Neutrophil (primary cell): ENCODE results near the gene MGME1.

ENCODE experiments used
- H3K27ac ChIP-seq: fragments of 200-600 bp; sonication (generic); 2 replicates; pipeline ENCODE4 v1.5.1; 2016; ENCODE audit warnings: mild to moderate bottlenecking, moderate library complexity
- H3K27me3 ChIP-seq: fragments of 200-600 bp; sonication (generic); 2 replicates; pipeline ENCODE4 v1.6.0; 2016; ENCODE audit warnings: mild to moderate bottlenecking
- H3K36me3 ChIP-seq: fragments of 200-600 bp; sonication (generic); 2 replicates; pipeline ENCODE4 v1.5.1; 2017
- H3K4me1 ChIP-seq, 2 experiments: fragments of 200-600 bp in 1 of 2; sonication (generic) in 1 of 2; 1 replicate in 1 of 2; 2 replicates in 1 of 2; pipeline versions ENCODE4 v1.5.1 to v1.6.1; 2013 to 2016; ENCODE audit warnings: low read depth in 1 of 2, low read length in 1 of 2, mild to moderate bottlenecking in 1 of 2, moderate library complexity in 1 of 2; ENCODE audit not compliant: control insufficient read depth in 1 of 2, insufficient read depth in 1 of 2
- H3K4me3 ChIP-seq, 2 experiments: fragments of 200-600 bp in 1 of 2; sonication (generic) in 1 of 2; 1 replicate in 1 of 2; 2 replicates in 1 of 2; pipeline ENCODE4 v1.5.1; 2013 to 2016; ENCODE audit warnings: low read depth in 1 of 2, low read length in 1 of 2, mild to moderate bottlenecking in 1 of 2, moderate library complexity in 1 of 2
- H3K9me3 ChIP-seq: fragments of 200-600 bp; sonication (generic); 2 replicates; pipeline ENCODE4 v1.5.1; 2016
- CTCF ChIP-seq: fragments of 200-600 bp; sonication (generic); IDR thresholded peaks from 2 replicates; pipeline ENCODE4 v1.5.1; 2016; ENCODE audit warnings: antibody characterized with exemption

MGME1 gene

GRCh38 chr20:17971300-17972013 is 2.6 kb downstream of the MGME1 start:
- Histone ChIP-seq H3K27me3 (no peaks in the 10 kb centered on the region), H3K36me3 (peaks cover 10% of the 10 kb centered on the region), H3K9me3 (no peaks in the 10 kb centered on the region), H3K4me3 (peak overlapping the region; percentile 4 to 97), H3K4me1 (peaks cover 58 to 62% of the 10 kb centered on the region in 2 experiments), H3K27ac (peak overlapping the region; percentile 96)
- no peak for TF ChIP-seq CTCF

GRCh38 chr20:17972121-17972520 is 3.3 kb downstream of the MGME1 start:
- no peaks in the 10 kb centered on the region for H3K9me3 ChIP-seq
- H3K27me3 ChIP-seq = no peaks in the 10 kb centered on the region
- peaks cover 17% of the 10 kb centered on the region for H3K36me3 ChIP-seq
- no peak overlapping the region for H3K4me3 ChIP-seq
- peak overlapping the region; percentile 96 for H3K27ac ChIP-seq
- no peak for TF ChIP-seq CTCF
- H3K4me1 ChIP-seq = peaks cover 52 to 55% of the 10 kb centered on the region in 2 experiments

GRCh38 chr20:17976305-17976704 is 7.5 kb downstream of the MGME1 start:
- Histone ChIP-seq H3K9me3 (no peaks in the 10 kb centered on the region), H3K4me1 (peaks cover 24 to 25% of the 10 kb centered on the region in 2 experiments), H3K27me3 (no peaks in the 10 kb centered on the region), H3K27ac (no peak overlapping the region), H3K4me3 (no peak overlapping the region), H3K36me3 (peaks cover 44% of the 10 kb centered on the region)
- no peak for TF ChIP-seq CTCF

GRCh38 chr20:17985388-17986018 is 16.7 kb downstream of the MGME1 start:
- peaks cover 48% of the 10 kb centered on the region for H3K36me3 ChIP-seq
- H3K4me3 ChIP-seq = no peak overlapping the region
- H3K27ac ChIP-seq = no peak overlapping the region
- peaks cover 9 to 11% of the 10 kb centered on the region in 2 experiments for H3K4me1 ChIP-seq
- H3K27me3 ChIP-seq = no peaks in the 10 kb centered on the region
- TF ChIP-seq CTCF = no peak
- no peaks in the 10 kb centered on the region for H3K9me3 ChIP-seq

GRCh38 chr20:17987988-17988387 is 19.2 kb downstream of the MGME1 start:
- no peak overlapping the region for H3K27ac ChIP-seq
- peaks cover 45% of the 10 kb centered on the region for H3K36me3 ChIP-seq
- no peak for TF ChIP-seq CTCF

More at GRCh38 chr20:17987988-17988387, 19.2 kb downstream of the MGME1 start:
- Histone ChIP-seq H3K4me3 (no peak overlapping the region), H3K9me3 (no peaks in the 10 kb centered on the region), H3K27me3 (no peaks in the 10 kb centered on the region), H3K4me1 (peaks cover 9 to 11% of the 10 kb centered on the region in 2 experiments)
